Activated T-helper 1 cell treated with anti-CD3 and anti-CD28 coated beads, Interleukin-2, amount 50 U/mL, for 16 hours (primary cell): ENCODE data around the gene SBDS.
A peak's percentile ranks its signal among the peaks of the same experiment; 100 is the strongest.
"Not testable (repeated sequence)": the region's sequence is repeated elsewhere in the genome, so short reads cannot be mapped to it uniquely, and the experiment has no call there.

Experiments used
- DNase-seq, 2 donors: peaks; one replicate each; pipeline ENCODE4 v3.0.0-alpha.2; 2020; ENCODE audit warnings: low read depth in 1 of 2, low spot score in 1 of 2

Gene SBDS

GRCh38 chr7:66996444-66997191 is 1.2 kb upstream of the SBDS start, which contains the start of gene TYW1:
TYW1 (plus strand) TSS chr7:66996833; CDS start chr7:66996979, 146 bp downstream.
- DNase-seq: peak; percentile 96 to 97

DNA sequence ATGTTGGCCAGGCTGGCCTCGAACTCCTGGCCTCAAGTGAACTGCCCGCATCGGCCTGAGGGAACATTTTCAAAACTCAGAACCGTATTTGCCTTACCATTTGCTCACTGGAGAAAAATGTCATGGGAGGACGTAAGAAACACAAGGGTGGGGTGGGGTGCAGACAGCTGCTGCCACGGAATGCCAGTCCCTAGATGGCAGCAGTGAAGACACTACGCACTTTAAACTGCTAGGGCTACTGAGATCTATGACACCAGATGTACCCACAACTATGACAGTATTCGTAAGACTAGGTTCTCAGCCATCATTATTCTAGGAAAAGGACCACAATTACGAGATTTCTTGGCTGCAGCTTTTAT is 716 bp downstream of the SBDS start:
- peak in 1 of 2 donors; percentile 25 for DNase-seq

GRCh38 chr7:66994051-66994450 is 1.3 kb downstream of the SBDS start:
- DNase-seq: not testable (repeated sequence)

DNA sequence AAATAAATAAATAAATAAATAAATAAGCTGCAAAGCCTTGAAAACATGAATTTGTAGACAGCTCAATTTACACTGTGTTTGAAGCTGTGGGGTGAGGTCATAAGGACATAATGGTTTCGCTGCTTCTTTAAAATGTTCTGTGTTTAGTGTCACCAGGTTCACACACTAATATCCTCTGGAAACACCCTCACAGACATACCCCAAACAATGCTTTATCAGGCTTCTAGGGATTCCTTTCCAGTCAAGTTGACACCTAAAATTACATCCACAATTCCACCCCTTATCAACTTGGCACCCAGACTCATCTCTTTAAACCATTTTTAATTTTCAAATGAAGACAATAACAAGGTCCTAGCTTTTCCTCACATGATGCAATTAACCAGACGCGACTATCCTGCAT is 5.8 kb downstream of the SBDS start:
- not testable (repeated sequence) for DNase-seq

- not testable (repeated sequence) for DNase-seq
Measured at GRCh38 chr7:66980336-66980735, 15.1 kb downstream of the SBDS start.

DNA sequence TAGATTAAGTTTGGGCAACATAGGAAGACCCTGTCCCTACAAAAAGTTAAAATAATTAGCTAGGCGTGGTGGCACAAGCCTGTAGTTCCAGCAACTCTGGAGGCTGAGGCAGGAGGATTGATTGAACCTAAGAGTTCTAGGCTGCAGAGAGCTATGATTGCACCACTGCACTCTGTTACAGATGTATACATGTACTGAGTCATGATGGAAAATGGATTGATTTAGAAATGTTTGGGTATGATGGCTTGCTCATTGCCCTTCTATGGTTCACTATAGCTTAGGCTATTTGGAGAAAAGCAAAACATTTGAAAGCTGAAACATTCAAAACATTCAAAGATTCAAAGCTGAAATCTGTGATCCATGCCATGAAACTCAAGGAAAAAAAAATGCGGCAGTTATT is 16.4 kb downstream of the SBDS start:
- not testable (repeated sequence) for DNase-seq

DNA sequence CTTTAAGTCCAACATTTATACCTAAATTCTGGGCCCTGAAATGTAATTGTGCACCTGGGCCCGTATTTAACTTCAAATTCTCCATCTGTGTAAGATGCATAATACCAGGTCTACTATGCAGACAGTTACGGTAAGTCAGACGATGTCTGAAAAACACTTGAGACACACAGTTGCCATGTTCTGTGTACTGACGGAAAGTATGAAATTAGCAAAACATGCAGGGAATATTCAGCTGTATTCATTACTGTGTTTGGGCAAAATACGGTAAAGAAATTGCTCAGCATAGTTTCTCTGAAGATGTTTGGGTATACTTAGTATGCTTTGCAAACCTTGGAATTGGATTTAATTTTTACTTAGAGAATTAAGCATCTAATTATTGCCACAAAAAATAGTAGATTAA is 17.1 kb downstream of the SBDS start:
- not testable (repeated sequence) for DNase-seq

DNA sequence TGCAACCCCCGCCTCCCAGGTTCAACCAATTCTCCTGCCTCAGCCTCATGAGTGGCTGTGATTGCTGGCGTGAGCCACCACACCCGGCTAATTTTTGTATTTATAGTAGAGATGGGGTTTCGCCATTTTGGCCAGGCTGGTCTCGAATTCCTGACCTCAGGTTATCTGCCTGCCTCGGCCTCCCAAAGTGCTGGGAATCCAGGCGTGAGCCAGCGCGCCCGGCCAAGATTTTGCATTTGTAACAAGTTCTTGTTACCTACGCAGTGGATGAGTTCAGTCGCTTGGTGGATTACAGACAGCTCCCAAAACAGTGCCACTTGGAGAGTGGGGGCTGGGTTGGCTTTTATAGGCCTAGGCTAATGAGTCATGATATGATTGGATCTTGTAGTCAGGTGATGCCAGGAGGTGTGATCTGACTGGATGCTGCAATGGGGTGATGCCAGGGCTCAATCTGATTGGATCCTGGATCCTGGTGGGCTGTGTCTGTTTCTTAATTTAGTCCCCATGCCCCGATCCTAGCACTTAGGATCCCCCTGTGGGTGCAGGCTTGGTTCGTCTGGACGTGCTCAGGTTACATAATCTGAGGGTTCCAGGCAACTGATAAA is 20.3 kb downstream of the SBDS start:
- no peak for DNase-seq

GRCh38 chr7:66970310-66970709 is 25.1 kb downstream of the SBDS start:
- no peak for DNase-seq

DNA sequence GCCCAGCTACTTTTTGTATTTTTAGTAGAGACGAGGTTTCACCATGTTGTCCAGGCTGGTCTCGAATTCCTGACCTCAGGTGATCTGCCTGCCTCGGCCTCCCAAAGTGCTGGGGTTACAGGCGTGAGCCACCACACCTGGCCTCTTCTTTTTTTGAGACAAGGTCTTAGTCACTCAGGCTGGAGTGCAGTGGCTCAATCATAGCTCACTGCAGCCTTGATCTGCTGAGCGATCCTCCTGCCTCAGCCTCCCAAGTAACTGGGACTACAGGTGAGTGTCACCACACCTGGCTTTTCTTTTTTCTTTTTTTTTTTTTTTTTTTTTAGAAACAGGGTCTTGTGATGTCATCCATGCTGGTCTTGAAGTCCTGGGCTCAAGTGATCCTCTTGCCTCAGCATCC is 26.4 kb downstream of the SBDS start:
- not testable (repeated sequence) for DNase-seq

- no peak for DNase-seq
Measured at GRCh38 chr7:66967029-66967428, 28.4 kb downstream of the SBDS start.

DNA sequence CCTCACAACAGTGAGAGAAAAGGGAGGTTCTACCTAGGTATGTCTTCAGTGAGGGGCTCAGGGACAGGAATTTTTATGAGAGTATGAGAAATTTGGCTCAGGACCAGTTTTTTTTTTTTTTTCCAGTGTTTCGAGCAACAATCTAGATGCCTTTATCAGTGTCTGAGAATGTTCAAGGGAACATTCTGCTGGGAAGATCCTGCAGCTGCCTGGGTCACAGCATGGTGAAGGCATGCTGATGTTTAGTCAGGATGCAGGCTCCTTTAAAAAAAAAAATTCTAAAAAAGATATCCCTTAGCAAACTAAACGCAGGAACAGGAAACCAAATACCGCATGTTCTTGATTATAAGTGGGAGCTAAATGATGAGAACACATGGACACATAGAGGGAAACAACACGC is 31.0 kb downstream of the SBDS start:
- DNase-seq: no peak

GRCh38 chr7:66961096-66961495 is 34.3 kb downstream of the SBDS start:
- no peak for DNase-seq

DNA sequence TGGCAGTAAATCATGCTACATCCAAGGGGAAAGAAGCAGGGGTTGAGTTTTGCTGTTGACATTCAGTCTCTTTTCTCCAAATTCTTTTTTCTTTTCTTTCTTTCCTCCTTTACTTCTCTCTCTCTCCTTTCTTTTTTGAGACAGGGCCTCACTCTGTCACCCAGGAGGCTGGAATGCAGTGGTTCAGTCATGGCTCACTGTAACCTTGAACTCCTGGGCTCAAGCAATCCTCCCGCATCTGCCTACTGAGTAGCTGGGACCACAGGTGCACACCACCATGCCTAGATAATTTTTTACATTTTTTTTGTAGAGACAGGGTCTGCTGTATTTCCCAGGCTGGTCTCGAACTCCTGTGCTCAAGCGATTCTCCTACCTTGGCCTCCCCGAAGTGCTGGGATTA is 35.2 kb downstream of the SBDS start:
- DNase-seq: no peak

DNA sequence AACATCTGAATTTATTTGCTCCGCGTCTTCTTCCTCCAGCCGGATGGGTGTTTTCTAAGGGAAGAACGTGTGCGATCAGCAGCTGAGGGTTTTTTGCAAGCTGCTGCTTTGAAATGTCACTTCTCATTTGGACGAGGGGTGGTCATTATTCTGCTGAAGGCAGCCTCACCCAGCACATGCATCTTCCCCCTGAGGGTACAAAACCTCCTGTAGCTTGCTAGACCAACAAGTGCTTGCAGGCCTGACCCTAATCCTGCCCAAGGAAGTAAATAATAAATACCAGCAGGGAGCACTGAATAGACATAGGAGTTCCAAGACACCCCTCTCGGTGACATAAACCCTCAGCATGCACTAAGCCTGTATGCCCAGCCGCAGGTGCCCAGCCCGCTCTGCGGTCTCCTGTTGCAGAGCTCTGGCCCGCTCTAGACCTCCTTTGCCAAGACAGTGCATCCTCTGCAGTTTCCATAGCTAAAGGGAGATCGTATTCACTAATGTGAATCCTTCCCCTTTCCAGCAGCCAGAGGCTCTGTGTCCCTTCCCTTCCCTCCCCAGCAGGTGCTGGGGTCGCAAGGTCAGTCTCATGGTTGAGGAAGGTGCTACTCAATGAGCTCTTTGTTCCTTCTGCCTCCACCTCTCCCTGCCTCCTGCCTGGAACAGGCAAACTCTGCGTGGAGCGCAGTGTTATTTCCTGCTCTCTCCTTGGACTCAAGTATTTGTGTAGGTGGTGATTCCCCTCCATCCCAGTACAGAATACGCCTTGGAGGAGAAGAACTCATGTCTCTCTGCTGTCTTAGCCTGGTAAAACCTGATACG is 36.6 kb downstream of the SBDS start:
- DNase-seq: no peak

DNA sequence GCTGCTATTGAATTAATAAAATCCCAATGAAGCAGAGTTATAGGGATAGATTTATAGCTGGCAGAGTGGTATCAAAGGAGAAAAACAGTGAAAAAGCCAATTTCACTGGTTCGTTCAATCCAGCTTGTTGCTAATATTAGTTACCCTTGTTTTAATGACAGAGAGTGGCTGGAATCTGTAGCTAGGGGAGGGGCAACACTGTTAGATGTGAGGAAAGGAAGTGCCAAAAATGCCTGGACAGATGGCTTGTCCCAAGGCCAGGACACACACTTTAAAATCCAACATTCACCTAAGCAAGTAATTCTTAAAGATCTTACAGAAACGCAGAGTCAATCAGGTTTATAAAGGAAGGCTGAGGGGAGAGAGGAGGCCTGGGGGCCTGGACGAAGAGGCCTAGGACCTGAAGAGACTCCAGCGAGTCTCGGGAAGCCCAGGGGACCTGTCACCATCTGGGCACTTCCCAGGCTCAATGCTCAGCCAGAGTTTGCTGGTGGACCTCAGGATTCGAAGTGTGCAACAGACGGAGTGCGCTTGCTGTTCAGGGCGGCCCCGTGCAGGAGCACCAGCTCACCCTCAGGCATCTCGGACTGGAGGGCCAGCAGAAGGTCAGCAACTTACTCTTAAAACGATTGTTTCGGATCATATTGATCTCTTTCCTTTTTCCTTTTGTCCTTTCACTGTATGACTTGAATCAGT is 37.6 kb downstream of the SBDS start:
- no peak for DNase-seq

GRCh38 chr7:66953044-66953427 is 42.4 kb downstream of the SBDS start:
- DNase-seq: no peak

DNA sequence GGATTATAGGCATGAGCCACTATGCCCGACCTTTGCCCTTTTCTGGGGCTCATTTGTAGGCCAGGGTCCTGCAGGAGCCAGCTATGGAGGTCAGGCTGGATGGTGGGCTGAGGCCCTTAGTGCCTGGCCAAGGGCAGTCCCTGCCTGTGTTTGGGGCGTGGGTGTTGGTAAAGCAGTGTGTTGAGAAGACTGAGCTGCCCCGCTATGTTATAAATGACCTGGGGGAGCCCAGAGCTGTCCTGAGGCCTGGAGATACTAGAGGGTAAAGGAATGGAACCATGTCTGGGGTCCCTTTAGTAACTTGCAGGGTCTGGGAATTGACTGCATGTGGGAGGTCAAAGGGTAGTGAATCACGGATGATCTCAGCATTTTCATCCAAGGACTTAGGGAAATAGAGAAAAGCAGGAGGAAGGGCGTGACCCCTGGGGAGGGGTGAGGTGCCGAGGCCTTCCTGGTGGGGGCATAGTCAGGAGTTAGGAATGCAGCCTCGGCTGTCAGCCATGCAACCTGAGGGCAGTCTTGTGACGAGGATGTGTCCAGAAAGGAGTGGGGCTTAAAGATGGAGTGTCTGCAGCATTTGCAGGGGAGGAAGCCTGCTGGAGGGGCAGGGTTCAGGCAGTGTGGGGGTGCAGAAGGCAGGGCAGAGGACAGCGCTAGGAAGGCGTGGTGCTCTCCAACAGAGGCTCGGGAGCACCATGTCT is 42.9 kb downstream of the SBDS start:
- DNase-seq: no peak

- DNase-seq: no peak
Measured at GRCh38 chr7:66950763-66951162, 44.6 kb downstream of the SBDS start.

DNA sequence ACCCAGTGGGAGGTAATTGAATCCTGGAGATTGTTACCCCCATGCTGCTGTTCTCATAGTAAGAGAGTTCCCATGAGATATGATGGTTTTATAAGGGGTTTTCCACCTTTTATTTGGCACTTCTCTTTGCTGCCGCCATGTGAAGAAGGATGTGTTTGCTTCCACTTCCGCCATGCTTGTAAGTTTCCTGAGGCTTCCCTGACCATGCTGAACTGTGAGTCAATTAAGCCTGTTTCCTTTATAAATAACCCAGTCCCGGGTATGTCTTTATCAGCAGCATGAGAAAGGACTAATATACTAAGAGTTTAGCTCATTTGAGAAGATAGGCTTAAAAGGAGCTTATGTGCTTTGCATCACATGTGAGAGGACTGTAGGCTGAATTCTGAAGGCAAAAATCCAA is 45.1 kb downstream of the SBDS start:
- DNase-seq: no peak
